Hematopoietic multipotent progenitor cell treated with erythropoietin and hydrocortisone succinate and interleukin-3 and kit ligand, for 4 days (in vitro differentiated cells): ENCODE data around the gene CTNND2.

Experiments
- DNase-seq: peaks from one replicate; pipeline ENCODE4 v3.0.0-alpha.2; 2015

Gene CTNND2

DNA sequence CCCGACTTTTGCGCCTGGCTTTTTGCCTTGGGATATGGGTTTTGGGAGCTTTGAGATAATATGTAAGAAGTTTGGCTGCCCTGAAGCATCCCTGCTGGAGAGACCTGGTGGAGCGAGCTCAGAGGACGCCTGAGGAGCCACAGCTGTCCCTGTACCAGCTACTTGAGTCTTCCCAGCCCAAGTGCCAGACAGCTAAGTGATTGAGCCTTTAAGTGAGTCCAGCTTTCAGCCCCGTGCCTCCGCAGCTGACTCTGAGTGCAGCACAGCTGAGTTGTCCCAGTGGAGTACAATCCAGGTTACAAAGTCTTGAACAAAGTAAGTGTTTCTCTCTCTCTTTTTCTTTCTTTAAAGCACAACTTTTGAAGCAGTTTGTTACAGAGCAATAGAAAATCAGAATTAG lies 939.4 kb downstream of the CTNND2 start:
- DNase-seq: no peak

DNA sequence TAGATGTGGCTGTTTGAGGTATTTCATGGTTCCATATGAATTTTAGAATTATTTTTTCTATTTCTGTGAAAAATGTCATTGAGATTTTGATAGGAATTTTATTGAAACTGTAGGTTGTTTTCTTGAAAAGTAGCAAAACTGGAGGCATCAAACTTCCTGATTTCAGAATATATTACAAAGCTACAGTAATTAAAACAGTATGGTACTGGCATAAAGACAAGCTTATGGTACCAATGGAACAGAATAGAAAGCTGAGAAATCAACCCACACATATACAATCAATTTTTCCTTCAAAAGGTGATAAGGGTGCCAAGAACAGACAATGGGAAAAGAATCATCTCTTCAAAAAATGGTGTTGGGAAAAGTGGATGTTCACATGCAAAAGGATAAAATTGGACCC lies 945.5 kb downstream of the CTNND2 start:
- DNase-seq: no peak

DNA sequence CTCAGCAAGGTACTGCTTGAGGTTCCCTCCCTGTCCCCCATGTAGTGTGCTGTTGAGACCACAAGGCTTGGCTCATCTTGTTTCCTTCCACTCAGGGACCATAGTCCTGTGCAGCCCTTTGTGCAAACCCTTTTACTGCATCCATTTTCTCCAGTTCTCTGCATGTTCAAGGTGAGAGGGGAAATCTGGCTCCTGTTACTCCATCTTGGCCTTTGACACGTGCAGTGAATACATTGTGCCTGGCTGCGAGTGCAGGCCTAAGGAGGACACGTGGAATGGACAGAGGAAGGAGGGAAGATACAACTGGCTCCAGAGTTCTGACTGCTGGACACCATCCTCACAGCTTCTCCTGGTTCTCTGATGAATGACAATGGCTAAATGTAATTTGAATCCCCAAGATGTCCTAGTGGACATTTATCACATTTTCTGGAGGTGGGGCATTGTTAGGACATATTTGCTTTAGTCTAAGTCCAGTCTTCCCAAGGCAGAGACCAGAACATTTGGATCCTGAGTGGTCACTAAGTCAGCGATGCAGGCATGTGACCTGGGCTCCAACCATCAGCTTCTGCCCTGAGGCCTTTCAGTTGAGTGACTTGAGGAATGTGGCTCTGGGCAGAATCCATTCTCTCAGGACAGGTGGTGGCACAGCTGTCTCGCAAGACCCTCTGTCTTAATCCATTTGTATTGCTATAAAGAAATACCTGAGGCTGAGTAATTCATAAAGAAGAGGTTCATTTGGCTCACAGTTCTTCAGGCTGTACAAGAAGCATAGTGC lies 954.2 kb downstream of the CTNND2 start:
- DNase-seq: no peak

DNA sequence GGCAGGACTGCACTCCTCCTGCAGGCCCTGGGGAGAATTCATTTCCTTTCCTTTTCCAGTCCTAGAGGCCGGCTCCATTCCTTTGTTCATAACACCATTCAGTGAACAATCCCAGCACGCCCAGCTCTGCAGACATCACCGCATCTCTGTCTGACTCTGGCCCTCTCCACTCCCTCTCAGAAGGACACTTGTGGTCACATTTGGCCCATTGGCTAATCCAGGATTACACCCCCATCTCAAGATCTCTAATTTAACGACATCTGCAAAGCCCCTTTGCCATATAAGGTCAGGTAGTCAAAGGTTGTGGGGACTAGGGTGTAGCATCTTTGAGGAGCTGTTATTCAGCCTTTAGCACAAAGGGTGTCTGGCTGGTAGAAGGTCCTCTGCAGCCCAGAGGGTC lies 958.2 kb downstream of the CTNND2 start:
- no peak for DNase-seq

DNA sequence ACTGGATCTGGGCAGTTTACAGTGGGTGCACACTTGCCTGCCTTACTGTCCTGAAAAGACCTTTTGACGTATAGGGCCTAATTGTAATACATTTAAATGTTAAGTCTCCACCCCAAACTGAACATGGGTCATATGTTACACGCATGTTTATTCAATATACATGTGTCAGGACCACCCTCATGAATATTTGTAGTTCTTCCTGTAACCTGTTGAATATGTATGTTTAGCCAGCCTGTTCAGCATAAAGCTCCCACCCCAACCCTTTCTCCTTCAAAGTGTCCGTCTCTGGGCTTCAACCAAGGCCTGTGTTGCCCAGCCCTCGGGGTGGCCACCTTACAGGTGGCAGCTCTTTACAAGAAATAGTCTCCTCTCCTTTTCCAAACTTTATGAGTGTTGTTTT lies 962.3 kb downstream of the CTNND2 start:
- no peak for DNase-seq

DNA sequence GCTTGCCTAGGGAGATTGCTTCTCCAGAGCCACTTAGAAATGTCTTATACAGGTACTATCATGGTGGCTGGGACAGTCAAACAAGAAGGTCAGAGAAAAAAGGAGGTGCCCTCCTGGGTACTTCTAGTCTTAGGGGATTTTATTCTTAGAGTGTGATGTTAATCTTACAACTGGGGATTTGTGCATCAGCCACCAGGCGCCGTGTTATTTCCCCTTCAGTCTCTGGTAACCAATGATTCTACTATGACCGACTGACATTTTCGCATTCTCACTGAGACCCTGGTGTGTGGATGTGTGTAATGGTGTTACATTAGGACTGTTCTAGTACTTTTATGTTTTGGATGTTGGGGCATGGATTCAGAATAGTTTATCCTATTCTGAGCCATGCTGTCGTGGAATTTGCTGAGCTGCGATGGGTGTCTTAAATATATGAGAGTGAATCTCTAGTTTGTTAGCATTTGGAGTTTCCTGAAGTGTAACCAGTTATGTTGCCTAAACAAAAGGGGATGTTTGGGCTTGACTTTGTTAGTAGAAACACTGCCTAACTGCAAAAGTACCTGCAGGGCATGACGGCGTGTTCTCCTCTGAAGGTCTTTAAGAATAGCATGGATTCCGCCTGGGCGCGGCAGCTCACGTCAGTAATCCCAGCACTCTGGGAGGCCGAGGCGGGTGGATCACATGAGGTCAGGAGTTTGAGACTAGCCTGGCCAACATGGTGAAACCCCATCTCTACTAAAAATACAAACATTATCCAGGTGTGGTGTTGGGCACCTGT lies 968.0 kb downstream of the CTNND2 start:
- no peak for DNase-seq

DNA sequence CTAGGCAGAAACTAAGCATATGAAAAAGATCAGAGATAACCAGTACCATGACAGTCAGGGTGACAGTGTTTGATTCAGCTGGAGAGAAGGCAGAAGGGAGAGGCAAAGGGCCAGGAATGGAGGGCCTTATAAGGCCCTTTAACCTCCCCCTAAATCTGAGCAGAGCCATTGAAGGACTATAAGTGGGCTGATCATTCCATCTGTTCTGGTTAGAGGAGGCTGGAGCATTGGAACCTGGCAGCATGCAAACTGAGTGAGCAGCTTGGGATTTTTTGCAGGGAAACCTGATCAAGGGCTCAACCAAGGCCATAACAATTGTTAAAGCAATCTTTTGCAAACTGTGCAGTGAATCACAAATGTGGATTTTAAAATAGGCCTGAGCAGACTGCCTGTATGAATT lies 968.7 kb downstream of the CTNND2 start:
- no peak for DNase-seq

DNA sequence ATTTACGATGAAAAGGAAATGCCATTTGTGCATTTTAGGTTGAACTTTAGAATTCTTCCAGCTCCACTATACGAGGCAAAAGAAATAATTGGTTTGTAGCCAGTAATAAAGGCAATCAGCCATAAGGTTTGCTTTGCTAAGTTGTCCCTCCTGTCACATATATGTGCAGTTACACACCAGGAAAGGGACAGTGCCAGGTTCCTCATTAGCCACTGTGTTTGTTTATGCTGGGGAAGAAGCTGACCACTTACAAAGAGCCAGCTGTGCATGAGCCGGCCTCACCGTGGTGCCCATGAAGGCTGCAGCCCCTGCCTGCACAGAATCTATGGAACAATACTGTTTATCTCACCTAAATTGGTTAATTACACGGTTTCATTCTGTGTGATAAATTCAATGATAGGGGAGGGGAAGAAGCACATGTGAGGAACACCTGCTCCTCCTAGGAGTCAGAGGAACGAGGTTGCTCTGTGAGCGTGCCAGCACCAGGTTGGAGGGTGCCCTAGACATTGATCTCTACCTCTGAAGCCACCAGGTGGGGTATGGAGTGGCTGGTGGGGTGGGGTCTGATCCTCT lies 969.4 kb downstream of the CTNND2 start:
- DNase-seq: no peak

DNA sequence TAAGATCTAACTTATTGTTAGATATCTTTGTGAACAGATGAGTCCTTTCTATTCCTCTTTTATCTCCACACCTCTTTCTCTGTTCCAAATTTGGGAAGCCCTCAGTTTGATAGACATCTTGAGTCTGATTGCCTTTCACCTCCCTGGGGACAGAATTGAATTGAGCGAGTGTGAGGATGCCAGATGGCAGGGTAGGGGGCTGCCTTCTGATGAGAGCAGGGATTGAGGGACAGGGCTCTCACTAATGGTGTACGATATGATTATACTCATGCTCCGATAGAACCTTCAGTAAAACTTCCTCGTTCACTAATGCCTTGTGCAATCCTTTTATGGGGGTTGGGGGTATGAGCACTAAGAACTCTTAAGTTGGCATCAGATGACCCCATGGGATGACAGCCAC lies 971.1 kb downstream of the CTNND2 start:
- no peak for DNase-seq

DNA sequence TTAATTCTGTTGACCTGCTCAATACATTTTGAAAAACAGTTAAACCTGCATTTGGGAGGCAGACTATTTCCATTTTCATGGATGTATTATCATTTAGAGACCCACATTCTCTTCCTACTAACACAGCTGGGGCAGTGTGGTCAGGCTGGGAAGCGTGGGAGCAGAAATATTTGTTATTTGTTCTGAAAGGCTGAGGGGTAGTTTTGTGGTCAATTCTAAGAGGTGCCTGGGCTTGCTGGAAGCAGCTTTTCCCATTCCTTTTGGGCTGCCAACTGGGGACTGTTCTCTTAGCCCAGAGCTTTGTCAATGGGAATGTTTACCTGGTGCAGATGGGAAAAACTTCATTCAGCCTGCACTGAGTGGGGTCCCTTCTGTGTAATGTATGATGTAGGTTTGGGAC lies 971.8 kb downstream of the CTNND2 start:
- DNase-seq: no peak

DNA sequence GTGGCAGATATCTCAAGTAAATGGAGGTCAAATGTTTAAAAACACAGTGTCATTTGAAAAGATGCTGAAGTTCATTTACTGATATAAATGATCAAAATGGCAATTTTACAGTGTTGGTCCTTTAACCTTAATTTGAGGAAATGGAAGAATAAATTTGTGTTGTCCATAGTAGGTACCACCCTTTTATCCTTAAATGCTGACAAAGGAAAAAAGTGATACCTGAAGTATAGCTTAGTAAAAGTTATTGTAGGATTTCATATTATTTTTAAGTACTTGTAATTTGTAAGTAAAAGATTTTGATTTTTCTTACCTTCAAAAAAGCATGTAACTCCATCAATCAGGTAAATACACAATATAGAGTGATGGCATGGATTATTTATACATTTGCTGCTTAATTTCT lies 976.6 kb downstream of the CTNND2 start:
- DNase-seq: no peak

DNA sequence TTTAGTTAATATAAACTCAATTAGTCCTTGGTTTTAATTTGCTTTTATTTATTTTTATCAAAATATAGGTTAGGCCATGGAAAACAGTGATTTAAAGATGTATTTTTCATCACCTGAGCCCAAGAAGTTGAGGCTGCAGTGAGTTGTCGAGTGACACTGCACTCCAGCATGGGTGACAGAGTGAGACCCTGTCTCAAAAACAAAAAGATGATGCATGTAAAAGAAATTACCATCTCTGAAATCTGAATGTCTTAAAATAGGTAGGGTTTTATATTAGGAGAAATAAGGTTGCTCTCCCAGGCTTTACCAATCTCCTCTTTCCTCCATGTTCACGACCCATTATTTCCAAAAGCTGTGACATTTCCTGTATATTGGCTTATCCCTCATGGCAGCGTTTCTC lies 980.9 kb downstream of the CTNND2 start:
- no peak for DNase-seq
